ENCODE measurements around the gene WRAP73.

DNA sequence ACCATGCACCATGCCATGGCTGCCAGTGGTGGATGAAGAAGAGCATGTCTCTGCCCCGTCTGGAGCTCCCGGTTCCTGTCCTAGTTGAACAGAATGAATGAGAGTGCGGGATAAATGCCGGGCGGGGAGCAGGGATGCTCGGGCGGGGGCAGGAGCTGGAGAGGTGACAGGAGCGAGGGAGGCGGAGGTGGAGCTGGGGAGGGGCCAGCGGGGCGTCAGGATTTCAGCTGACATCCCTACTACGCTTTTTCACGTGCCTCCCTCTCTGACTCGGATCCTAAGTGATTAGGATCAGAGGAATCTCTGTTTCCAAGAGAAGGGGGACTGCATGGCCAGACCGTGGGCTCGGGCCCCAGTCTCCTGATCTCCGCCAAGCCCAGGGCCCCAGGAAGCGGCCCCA is 49.7 kb upstream of the WRAP73 start:
- TF ChIP-seq EZH2 (IDR thresholded peaks at IDR 0.05; ENCODE audit: borderline replicate concordance) (no peak), EZH2phosphoT487 (IDR thresholded peaks at IDR 0.05; ENCODE audit: low read depth, severe bottlenecking, unreplicated experiment) (no peak)
- TF ChIP-seq, protein P1, sequence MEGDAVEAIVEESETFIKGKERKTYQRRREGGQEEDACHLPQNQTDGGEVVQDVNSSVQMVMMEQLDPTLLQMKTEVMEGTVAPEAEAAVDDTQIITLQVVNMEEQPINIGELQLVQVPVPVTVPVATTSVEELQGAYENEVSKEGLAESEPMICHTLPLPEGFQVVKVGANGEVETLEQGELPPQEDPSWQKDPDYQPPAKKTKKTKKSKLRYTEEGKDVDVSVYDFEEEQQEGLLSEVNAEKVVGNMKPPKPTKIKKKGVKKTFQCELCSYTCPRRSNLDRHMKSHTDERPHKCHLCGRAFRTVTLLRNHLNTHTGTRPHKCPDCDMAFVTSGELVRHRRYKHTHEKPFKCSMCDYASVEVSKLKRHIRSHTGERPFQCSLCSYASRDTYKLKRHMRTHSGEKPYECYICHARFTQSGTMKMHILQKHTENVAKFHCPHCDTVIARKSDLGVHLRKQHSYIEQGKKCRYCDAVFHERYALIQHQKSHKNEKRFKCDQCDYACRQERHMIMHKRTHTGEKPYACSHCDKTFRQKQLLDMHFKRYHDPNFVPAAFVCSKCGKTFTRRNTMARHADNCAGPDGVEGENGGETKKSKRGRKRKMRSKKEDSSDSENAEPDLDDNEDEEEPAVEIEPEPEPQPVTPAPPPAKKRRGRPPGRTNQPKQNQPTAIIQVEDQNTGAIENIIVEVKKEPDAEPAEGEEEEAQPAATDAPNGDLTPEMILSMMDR (IDR thresholded peaks at IDR 0.05; ENCODE audit: poor library complexity) = no peak
